Epithelial cell of esophagus (primary cell): ENCODE data around the gene TBXAS1.

Experiments used
- DNase-seq: peaks from one replicate; pipeline ENCODE4 v3.0.0; 2010; ENCODE audit warnings: low read depth
- H3K4me3 ChIP-seq: 2 replicates; pipeline ENCODE4 v1.5.1; 2011; ENCODE audit warnings: mild to moderate bottlenecking, low read length, control low read depth
- TF ChIP-seq, protein P1 (sequence below): IDR thresholded peaks from 2 replicates; pipeline ENCODE4 v1.5.1; 2011; ENCODE audit warnings: low read depth, mild to moderate bottlenecking, low read length, control low read depth, inconsistent platforms; ENCODE audit not compliant: insufficient read depth; ENCODE audit errors: missing control alignments

TBXAS1 gene

DNA sequence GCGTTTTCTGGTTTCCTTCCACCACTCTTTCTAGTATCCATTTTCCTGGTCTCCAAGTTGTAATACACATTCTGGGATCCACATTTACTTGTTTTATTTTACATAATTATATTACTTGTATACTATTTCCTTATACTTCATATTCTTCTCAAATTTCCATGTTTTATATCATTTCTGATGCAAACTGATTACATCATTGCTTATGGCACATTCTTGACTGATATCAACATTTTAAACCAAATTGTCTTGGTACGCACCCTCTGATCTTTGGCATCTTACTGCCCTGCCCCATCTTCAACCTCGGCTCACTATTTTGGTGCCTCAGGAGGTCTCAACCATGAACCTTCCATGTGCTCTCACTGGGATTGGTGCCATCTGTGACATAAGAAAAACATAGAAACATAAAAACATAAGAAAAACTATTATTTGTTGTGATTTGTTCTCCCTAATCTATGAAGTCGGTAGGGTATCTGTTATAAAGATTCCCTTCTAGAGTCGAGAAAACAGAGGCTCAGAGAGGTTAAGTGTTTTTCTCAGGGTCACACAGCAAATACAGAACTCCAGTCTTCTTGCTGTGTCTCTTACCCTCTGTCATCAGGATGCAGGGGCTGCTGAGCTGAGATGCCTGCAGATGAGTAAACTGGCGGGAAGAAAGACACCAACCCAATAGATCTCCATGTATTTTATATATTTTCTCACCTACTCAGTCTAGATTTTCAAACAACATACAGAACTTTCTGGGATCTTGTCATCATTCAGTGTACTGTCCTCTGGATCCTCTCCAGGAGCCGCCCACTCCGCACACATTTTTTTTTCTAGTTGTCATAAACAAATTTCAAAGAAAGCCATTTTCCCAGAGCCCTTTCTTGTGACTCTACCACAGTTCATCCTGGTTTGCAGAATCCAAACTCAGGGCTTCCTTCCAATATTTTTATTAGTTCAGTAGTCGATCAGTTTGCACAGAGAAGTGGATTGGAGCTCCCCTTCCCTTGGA lies 154.2 kb downstream of the TBXAS1 start:
- no peak overlapping the region for H3K4me3 ChIP-seq
- DNase-seq, result no peak
- TF ChIP-seq, protein P1, sequence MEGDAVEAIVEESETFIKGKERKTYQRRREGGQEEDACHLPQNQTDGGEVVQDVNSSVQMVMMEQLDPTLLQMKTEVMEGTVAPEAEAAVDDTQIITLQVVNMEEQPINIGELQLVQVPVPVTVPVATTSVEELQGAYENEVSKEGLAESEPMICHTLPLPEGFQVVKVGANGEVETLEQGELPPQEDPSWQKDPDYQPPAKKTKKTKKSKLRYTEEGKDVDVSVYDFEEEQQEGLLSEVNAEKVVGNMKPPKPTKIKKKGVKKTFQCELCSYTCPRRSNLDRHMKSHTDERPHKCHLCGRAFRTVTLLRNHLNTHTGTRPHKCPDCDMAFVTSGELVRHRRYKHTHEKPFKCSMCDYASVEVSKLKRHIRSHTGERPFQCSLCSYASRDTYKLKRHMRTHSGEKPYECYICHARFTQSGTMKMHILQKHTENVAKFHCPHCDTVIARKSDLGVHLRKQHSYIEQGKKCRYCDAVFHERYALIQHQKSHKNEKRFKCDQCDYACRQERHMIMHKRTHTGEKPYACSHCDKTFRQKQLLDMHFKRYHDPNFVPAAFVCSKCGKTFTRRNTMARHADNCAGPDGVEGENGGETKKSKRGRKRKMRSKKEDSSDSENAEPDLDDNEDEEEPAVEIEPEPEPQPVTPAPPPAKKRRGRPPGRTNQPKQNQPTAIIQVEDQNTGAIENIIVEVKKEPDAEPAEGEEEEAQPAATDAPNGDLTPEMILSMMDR, result no peak

DNA sequence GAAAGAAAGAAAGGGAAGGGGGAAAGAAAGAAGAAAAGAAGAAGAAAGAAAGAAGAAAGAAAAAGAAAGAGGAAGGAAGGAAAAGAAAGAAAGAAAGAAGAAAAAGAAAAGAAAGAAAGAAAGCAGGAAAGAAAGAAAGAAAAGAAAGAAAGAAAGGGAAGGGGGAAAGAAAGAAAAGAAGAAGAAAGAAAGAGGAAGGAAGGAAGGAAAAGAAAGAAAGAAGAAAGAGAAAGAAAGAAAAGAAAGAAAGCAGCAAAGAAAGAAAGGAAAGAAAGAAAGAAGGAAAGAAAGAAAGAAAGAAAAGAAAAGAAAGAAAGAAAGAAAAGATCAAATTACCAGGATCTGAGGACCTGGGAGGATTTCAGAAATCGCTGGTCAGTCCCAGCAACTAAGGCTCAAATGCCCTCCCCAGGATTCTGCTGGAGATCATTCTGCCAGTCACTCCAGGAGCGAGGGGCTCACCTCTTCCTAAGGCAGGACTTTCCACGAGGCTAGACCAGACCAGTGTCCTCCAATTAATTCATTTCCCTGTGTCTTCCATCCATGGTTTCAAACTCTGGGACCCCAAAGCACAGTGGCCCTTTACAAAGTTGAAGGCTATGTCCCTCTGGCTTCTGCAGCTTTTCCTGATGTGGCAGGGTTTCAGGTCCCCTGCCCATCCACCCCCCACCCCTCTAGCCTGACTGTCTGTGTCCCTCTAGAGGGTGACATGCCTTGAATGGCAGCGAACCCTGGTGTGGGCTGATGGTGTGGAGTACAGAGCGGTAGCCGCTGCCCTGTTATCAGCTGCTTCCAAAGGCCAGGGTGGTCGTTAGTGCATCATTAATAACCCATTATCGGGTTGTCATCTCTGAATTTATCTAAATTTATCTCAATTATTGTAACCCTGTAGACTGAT lies 155.8 kb downstream of the TBXAS1 start:
- H3K4me3 ChIP-seq, result no peak overlapping the region
- no peak for DNase-seq
- TF ChIP-seq, protein P1, result no peak

DNA sequence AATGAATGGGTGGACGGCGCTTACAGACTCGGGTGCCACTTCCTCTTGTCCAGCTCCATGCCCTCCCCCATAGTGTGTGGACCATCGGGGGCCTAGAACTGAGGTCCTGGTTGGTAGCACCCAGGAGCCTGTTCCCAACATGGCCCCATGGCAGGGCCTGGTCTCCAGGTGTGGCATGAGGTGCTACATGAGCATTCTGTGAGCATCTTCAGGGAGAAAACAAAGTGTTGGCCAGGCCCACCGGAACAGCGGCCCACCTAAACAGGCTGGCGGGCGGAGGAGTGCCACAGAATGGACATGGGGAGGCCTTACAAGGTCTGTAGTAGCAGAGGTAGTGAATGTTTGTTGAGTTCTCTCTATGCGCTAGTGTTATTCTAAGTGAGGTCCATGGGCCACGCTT lies 156.7 kb downstream of the TBXAS1 start:
- no peak for DNase-seq
- H3K4me3 ChIP-seq, result no peak overlapping the region
- TF ChIP-seq, protein P1, result no peak

DNA sequence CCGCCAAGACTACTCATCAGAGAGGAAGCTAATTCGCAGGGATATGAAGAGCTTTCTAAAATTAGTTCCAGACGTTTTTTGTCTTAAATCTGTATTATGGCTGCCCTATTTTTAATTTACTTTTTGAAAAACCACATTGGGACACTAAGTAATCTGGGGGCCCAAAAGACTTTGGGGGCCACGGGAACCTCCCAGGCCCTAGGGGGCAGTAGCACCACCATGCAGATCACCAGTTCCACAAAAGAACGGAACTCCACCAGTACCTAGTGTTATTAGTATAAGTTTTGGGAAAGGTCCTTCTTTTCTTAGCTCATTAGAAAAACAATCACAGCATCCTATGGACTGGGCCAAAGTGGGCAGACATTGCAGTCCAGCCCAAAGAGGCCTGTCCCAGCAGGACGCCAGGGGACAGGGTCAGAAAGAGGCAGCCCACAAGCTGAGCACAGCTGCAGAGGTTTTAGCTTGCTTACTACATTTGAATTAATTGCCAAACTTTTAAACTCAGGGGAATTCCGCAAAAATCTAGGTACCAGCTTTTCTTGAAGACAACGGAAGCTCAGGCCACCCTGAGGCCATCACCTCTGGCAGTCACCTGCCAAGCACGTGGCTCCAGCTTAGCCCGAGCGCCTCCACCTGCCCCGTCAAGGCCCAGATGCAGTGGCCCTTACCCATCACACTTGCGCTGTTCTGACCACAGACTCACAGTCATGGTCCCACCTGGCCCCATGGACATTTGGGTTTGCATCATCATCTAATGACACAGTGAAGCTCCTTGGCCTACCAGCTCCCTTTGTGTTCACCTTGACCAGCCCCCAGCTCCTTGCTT lies 158.8 kb downstream of the TBXAS1 start:
- no peak for DNase-seq
- H3K4me3 ChIP-seq, result no peak overlapping the region
- TF ChIP-seq, protein P1, result no peak

DNA sequence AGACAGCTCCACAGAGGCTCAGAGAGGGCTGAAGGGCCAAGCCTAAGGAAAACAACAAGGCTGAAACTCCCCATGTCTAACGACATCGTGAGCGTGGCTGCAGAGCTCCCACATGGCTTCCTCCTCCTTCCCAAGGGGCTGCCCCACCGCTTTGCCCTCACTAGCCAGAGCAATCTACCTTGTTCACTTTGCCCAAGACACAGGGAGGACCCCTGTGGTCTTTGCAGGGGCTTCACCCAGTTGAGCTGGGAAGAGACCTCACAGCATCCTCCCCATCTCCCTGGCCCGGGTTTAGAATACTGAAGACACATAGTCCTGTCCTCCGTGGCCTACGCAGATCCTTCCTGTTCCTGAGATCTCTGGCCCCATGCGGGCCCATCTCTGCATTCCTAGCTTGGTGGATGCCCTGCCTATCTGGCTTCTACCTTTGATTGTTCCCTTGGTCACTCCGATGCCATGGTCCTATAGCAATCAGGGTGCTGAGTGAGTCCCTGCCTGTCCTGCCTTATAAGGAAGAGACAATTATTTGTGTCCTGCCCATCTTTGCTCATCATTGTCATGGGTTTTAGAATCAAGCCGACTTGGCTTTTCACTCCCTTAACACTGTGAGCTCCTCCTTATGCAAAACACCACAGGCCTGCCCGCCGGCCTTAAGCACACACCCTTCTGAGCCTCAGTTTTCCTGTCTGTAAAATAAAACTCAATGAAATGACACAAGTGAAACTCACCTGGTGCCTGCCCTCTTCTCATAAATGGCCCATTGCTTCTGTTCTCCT lies 160.5 kb downstream of the TBXAS1 start:
- TF ChIP-seq, protein P1, result no peak
- no peak for DNase-seq
- H3K4me3 ChIP-seq, result no peak overlapping the region

DNA sequence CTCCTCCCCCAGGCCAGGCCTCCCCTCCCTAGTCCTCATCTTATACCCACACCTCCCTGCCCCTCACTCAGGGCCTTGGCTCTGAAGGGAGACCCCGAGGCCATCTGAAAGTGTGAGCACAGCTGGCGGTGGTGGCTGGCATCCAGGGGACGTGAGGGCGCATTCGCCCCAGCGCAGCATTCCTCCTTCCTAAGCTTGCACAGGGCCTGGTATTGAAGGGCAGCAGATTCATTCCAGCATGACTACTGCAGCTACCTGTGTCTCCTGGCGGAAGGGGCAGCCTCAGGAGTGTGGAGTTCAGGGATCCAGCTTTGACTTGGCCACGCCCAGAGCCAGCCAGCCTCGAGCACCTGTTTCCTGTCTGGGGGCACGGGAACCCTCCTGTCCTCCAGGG lies 161.1 kb downstream of the TBXAS1 start:
- H3K4me3 ChIP-seq, result no peak overlapping the region
- DNase-seq, result no peak
- TF ChIP-seq, protein P1, result no peak
